ENCODE results near the gene MPP1.
A peak's percentile ranks its signal among the peaks of the same experiment; 100 is the strongest.
"Not testable (repeated sequence)": the region's sequence is repeated elsewhere in the genome, so short reads cannot be mapped to it uniquely, and the experiment has no call there.

MPP1 gene

GRCh38 chrX:154819771-154820341, 14.6 kb upstream of the MPP1 start:
- TF ChIP-seq POLR2A (IDR thresholded peaks at IDR 0.05; ENCODE audit: low read length) (no peak), GATA1 (IDR thresholded peaks at IDR 0.05; ENCODE audit: low read depth, low read length) (no peak)
- no peak for DNase-seq

- TF ChIP-seq GATA1 (IDR thresholded peaks at IDR 0.05; ENCODE audit: low read depth, low read length): no peak
- no peak for TF ChIP-seq POLR2A (IDR thresholded peaks at IDR 0.05; ENCODE audit: low read length)
- DNase-seq: peak; percentile 56 to 59
These were observed 13.9 kb upstream of the MPP1 start for GRCh38 chrX:154818916-154819770.

- DNase-seq: not testable (repeated sequence)
These were observed 11.8 kb upstream of the MPP1 start for GRCh38 chrX:154817048-154817618.

DNA sequence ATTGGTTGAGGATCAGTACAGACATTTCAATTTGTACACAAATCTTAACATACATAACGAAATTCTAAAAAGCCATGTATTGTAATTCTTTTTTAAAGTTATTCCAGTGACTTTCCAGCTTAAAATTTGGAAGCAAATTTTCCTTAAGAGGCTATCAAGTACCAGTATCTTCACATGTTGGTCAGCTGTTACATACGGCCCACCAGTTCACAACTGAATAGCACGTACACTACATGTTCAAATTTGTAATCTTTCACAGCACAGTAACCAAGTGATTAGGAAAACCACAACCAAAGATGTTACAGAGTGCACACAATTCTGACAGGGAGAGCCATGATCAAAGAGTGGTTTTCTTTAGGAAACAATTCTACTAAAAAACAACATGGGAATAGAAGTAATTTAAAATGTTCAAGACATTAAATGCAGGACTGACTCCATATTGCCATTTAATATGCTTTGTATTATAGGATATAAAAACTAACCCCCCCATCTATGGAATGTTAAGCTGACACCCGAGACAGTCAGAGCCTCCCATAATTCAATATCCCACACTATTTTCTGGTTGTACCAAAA, 11.1 kb upstream of the MPP1 start:
- not testable (repeated sequence) for DNase-seq

GRCh38 chrX:154815274-154815818, 10.1 kb upstream of the MPP1 start:
- DNase-seq: peak in 1 of 2 experiments; percentile 17
- TF ChIP-seq GATA1 (IDR thresholded peaks at IDR 0.05; ENCODE audit: low read depth, low read length) (no peak), POLR2A (IDR thresholded peaks at IDR 0.05; ENCODE audit: low read length) (no peak)

DNA sequence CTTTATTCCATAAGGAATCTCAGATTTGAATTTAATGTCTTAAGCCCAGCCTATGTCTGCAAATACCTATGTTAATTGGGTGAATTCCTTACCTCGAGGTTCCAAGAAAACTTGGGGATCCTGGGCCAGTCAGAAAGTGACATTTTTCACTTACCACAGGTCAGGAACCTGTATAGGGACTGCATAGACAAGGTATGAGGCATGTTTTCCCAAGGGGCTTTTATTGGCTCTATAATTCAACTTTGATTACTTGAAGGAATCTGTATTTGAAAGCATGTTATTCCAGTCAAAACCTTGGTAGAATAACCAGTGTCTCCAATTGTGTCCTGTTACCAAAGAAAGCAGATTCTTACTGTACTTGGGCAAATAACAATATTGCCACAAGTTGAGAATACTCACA, 8.5 kb upstream of the MPP1 start:
- TF ChIP-seq GATA1 (IDR thresholded peaks at IDR 0.05; ENCODE audit: low read depth, low read length) (no peak), POLR2A (IDR thresholded peaks at IDR 0.05; ENCODE audit: low read length) (no peak)
- no peak for DNase-seq

DNA sequence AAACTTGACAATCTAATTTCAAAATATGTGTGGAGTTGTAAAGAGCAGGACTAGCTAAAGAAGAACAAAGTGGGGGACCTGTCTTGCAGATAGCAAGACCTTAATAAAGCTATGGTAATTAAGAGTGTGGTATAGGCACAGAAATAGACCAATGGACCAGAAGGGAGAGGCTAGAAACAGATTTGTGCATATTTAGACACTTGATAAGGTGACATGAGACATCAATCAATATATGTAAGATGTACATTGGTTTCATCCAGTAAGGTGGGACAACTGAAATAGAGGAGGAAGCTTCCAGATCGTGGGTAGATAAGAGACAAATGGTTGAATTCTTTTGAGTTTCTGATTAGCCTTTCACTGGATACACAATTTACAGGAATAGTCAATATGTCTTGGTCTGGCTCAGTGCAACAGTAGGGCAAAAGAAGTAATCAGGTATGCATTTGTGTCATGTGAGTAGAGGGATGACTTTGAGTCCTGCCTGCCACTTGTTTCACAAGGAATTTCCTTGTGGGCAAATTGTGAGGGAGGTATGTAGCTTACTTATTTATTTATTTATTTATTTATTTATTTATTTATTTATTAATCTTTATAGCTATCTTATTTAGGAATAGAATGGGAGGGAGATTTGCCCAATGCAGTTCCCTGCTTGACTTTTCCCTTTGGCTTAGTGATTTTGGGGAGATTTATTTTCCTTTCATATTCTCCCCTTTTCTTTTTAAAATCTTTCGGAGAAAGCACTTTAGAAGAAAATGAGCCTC, 7.2 kb upstream of the MPP1 start:
- no peak for DNase-seq
- no peak for TF ChIP-seq POLR2A (IDR thresholded peaks at IDR 0.05; ENCODE audit: low read length)
- TF ChIP-seq GATA1 (IDR thresholded peaks at IDR 0.05; ENCODE audit: low read depth, low read length): no peak

- DNase-seq: no peak
- TF ChIP-seq GATA1 (IDR thresholded peaks at IDR 0.05; ENCODE audit: low read depth, low read length) (no peak), POLR2A (IDR thresholded peaks at IDR 0.05; ENCODE audit: low read length) (no peak)
These were observed 4.8 kb upstream of the MPP1 start for GRCh38 chrX:154809939-154810665.

DNA sequence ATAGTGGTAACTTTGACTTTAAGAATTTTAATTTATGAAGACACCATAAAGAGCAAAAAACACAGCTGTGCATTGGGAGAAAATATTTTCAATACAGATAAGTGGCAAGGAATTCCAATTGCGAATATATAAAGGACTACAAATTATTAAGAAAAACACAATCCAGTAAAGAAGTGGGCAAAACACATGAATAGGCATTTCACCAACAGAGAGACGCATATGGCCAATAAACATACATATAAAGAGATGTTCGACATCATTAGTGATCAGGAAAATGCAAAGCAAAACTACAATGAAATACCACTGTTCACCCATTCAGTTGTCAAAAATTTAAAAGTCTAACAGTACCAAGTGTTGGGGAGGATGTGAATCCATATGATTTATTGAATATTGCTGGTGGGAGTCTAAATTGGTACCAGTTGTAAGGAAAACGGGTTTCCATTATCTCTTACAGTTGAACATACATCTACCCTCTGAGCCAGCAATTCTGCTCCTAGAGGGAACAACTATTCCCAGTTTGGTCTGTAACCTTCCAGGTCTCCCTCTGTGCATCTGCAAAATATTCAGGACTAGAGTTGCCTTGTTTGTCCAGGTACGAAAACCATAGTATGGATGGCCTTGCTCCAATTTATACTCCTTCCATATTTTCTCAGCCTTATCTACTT, 1.7 kb upstream of the MPP1 start:
- no peak for TF ChIP-seq GATA1 (IDR thresholded peaks at IDR 0.05; ENCODE audit: low read depth, low read length)
- no peak for DNase-seq

- TF ChIP-seq POLR2A (IDR thresholded peaks at IDR 0.05; ENCODE audit: low read length) (no peak), GATA1 (IDR thresholded peaks at IDR 0.05; ENCODE audit: low read depth, low read length) (no peak)
- no peak for DNase-seq
These were observed 409 bp upstream of the MPP1 start for GRCh38 chrX:154805696-154806091.

GRCh38 chrX:154804261-154804956, 876 bp downstream of the MPP1 start:
- no peak for TF ChIP-seq POLR2A (IDR thresholded peaks at IDR 0.05; ENCODE audit: low read length)
- TF ChIP-seq GATA1 (IDR thresholded peaks at IDR 0.05; ENCODE audit: low read depth, low read length): no peak
- DNase-seq: peak; percentile 38 to 68

DNA sequence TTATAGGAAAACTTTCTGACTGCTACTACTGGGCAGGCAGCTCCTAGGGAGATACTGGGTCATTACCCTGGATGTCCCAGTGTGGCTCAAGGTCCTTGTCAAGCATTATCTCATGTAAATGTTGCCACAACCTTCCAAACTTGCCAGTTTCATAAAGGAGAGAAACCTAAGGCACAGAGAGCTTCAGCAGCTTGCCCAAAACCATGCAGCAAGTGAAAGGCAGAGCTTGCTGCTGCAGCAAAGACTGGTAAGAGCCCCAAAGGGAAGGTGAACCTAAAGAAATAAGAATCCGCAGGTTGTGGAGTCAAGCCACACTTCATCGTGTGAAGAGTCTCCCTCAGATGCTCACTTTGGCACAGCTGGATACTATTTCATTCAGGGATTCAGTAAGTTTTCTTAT, 2.3 kb downstream of the MPP1 start:
- TF ChIP-seq GATA1 (IDR thresholded peaks at IDR 0.05; ENCODE audit: low read depth, low read length) (no peak), POLR2A (IDR thresholded peaks at IDR 0.05; ENCODE audit: low read length) (no peak)
- peak; percentile 37 to 64 for DNase-seq
